GM19238 (cell line): ENCODE measurements around the gene SPRED3.
"Not testable (repeated sequence)": the region's sequence is repeated elsewhere in the genome, so short reads cannot be mapped to it uniquely, and the experiment has no call there.

ENCODE experiments used
- DNase-seq: peaks from one replicate; pipeline ENCODE4 v3.0.0; 2011; ENCODE audit warnings: low spot score; ENCODE audit not compliant: insufficient read length

Gene SPRED3

DNA sequence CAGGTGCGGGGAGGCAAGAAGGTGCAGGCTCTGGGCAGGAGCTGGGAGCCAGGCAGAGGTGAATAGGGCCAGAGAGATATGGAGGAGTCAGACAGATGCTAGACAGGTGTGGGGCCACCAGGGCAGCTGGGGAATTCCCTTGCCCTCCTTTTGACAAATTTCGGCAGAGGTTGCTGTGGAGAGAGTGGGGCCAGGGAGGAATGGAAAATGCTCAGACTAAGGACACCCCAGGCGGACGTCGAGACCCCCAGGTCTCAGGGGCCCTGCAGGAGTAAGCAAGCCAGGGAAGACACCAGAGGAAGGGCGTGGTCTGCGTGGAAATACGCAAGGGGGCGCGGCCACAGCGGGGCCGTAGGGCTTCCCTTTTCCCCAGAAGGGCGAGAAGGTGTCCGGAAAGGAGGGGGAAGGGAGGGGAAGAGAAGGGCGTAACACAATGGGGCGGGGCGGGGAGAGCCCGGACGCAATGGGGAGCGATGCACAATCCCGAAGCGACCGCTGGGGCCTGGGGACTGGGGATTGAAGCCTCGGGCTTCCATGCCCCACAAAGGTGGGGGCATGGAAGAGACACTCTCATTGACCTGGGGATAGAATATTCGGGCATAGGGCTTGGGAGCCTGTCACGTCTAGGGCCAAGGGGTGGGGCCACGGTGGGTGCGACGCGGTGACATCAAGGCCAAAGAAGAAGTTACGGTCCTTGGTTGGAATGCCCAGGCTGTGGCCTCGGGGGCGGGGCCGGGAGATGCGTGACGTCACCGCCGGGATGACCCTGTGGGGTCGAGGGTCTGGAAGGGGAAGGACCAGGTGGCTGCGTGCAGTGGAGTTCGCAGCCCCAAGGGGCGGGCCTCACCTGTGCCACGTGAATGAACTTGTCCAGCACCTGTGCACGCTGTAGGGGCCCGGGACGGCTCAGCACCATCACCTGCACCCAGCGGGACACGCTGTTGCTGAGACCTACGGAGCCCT, 29.3 kb downstream of the SPRED3 start:
- peak; percentile 52 for DNase-seq

DNA sequence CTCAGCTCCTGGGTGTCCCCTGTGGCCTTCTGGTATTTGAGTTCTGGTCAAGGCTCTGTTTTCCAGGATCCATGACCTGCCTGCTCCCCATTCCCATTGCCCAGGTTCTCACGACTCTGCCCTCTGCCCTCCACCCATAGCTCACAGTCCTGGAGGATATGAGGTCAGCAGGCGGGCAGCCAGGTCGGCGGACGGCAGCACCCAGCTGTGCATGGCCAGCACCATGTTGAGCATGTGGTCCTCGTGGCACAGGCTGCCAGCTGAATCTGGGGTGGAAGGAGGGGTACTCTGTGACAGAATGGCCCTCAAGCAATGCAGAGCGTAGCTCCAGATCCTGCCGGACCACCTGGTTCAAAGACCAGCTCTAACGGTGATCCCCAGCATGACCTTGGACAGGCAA, 32.4 kb downstream of the SPRED3 start:
- DNase-seq: no peak

DNA sequence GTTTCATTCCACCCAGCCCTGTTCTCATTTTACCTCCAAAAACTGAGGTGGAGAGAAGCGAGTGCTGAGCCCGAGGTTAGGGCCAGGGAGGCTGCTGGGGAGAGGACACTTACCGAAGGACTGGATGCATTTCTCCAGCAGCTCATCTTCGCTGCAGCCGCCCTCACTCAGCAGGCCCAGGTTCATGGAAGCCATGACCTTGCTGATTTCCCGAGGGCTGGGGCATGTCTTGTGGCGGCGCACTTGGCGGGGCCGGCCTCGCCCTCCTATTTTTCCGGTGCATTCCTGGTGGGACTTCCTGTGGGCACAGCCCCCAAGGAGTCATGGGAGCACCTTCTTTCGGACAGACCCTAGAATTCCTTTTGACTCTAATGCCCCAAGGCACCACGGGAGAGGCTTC, 33.4 kb downstream of the SPRED3 start:
- DNase-seq: no peak

DNA sequence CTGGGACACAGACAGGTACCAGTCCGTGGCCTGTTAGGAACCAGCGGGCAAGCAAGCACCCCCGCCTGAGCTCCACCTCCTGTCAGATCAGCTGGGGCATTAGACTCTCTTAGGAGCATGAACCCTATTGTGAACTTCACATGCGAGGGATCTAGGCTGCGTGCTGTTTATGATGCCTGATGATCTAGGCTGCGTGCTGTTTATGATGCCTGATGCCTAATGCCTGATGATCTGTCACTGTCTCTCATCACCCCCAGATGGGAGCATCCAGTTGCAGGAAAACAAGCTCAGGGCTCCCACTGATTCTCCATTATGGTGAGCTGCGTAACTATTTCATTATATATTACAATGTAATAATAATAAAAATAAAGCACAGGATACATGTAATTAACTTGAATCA, 33.9 kb downstream of the SPRED3 start:
- DNase-seq: no peak

DNA sequence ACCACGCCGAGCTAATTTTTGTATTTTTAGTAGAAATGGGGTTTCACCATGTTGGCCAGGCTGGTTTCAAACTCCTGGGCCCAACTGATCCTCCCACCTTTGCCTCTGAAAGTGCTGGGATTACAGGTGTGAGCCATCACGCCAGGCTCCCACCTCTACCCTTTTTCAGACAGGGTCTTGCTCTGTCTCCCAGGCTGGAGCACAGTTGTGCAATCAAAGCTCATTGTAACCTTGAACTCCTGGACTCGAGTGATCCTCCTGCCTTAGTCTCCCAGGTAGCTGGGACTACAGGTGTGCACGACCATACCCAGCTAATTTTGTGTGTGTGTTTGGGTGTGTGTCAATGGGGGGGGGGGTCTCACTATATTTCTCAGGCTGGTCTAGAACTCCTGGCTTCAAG, 35.8 kb downstream of the SPRED3 start:
- DNase-seq: no peak

DNA sequence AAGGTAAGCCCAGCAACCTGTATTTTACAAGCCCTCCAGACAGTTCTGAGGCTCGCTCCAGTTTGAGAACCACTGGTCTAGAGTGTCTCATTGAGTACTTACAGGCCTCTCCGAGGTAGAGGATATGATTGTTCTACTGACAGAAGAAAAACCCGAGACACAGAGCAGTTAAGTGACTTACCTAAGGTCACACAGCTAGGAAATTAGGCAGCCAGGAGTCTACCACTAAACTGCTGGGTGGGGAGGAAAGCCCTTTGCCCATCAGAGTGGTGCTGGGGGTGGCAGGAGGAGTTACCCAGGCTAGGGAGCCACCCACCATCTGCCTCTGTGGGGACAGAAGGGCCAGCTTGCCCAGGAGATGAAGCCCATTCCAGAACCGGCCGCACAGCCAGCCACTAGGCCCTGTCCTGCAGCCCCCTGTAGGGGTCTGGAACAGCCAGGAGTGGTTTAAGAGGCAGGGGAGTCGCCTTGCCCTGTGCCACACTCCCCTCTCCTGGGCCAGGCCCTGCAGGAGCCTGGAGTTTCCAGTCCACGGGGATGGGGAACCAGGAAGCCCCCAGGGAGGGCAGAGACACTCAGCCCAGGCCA, 36.8 kb downstream of the SPRED3 start:
- DNase-seq: no peak

DNA sequence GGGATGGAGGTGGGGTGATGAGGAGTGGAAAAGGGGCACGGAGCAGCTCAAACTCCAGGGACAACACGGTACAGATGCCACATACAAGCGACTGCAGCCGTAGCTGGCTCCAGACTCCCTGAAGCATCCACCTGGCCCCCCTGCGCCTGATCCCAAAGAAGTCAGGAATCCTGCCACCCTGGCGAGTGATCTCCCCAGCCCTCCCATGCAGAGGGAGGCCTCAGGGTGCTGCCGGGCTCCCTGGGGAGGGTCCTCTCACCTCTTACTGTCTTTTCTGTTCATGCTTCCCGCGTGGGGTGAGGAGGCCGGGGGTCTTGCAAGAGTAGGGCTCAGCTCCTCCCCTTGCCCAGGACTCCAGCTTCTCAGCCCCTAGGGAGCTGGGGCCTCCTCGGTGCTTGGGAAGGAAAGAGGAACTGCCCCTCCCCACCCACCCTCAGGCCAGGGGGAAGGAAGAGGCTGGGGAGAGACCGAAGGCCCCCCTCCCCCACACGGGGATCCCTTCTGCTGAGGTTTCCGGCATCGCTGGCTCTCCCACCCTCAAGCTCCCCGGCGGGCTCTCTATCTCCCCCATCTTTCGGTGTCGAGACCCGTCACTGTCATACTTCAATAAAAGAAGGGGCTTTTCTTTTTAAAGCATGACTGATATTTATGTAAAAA, 37.4 kb downstream of the SPRED3 start, which contains the start of gene RASGRP4:
Gene RASGRP4, minus strand, starts transcription at position 410 of the 657 bp plus-strand sequence. Its CDS starts 128 bp downstream, at position 282.
- DNase-seq: peak; percentile 40

DNA sequence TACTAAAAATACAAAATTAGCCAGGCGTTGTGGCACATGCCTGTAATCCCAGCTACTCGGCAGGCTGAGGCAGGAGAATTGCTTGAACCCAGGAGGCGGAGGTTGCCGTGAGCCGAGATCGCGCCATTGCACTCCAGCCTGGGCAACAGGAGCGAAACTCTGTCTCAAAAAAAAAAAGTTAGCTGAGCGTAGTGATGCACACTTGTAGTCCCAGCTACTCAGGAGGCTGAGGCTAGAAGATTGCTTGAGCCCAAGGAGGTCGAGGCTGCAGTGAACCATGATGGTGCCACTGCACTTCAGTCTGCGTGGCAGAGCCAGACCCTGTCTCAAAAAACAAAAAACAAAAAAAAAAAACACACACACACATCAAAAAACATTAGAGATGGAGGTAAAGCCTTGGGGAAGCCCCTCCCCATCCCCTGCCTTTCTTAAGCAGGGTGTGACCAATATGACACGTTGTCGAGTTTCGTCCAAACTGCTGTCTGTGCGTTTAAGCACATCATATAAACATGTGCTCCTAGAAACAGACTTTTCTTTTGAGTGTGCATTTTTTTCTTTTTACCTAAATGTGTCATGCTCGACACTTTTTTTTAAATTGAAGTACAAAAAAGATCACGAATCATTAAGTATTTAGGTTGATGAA, 38.7 kb downstream of the SPRED3 start:
- not testable (repeated sequence) for DNase-seq

DNA sequence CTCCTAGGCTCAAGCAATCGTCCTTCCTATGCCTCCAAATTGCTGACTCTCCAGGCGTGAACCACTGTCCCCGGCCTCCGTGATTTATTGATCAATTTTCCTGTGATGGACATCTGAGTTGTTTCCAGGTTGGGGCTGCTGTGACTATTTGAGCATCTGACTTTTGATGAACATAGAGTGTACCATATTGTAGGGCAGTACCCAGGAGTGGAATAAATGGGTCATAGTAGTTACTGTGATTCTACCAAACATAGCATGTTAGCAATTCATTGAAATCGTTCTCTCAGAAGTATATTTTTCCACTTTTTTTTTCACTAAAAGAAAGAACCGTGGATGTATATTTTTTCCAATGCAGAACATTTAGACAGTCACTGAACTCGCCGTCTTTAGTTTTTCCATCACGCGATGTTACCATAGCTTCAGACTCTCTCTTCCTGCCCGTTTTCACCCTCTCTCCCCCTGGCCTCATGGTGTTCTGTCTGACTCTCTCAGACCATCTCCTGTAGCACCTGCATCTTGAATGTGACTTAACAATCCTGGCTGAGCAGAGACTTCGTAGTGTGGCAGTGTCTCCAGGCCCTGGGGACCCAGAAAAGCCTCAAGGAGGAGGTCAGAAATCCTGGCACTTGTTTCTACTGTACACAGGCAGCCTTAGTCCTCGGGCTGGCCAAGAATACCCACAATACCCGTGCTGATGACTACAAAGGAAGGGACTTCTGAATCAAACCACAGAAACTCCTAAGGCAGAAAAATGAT, 40.7 kb downstream of the SPRED3 start:
- no peak for DNase-seq

DNA sequence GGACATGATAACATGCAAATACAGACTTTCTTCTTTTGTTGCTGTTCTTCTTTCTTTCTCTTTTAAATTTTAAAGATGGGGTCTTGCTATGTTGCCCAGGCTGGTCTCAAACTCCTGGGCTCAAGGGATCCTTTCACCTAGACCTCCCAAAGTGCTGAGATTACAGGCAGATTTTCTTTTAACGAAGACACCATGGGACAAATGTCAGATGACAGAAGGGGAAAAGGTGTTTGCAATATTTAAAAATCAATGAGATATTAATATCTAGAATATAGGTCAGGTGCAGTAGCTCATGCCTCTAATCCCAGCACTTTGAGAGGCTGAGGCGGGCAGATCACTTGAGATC, 41.3 kb downstream of the SPRED3 start:
- DNase-seq: no peak

DNA sequence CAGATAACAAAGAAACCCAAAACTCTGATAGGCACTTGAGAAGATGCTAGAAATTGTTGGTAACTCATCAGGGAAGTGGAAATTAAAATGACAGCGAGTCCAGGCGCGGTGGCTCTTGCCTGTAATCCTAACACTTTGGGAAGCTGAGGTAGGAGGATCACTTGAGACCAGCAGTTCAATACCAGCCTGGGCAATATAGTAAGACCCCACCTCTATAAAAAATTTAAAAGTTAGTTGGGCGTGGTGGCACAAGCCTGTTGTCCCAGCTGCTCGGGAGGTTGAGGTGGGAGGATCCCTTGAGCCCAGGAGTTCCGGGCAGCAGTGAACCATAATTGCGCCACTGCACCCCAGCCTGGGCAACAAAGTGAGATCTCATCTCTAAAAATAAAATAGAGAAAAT, 42.4 kb downstream of the SPRED3 start:
- no peak for DNase-seq

DNA sequence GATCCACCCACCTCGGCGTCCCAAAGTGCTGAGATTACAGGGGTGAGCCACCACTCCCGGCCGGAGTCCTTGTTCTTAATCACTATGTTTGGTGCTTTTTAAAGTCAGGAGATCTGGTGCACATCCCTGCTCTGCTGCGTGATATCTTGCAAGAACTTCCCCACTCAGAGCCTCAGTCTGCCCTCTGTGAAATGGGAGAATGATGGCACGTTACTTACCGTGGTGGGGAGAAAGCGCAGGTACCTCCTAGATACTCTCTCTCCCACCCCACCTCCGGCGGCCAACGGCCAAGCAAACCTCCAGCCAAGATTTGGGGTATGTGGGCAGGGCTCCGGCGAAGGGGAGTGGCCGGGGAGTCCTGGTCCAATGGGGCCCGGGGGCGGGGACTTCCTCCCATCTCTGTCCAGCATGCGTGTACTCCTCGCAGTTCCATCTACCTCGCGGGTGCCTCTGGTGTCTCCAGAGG, 44.8 kb downstream of the SPRED3 start, which contains the start of gene RYR1:
Gene RYR1, plus strand, starts transcription at position 424 of the 466 bp plus-strand sequence. CDS start 139 bp downstream, outside the sequence.
- DNase-seq: peak; percentile 73

DNA sequence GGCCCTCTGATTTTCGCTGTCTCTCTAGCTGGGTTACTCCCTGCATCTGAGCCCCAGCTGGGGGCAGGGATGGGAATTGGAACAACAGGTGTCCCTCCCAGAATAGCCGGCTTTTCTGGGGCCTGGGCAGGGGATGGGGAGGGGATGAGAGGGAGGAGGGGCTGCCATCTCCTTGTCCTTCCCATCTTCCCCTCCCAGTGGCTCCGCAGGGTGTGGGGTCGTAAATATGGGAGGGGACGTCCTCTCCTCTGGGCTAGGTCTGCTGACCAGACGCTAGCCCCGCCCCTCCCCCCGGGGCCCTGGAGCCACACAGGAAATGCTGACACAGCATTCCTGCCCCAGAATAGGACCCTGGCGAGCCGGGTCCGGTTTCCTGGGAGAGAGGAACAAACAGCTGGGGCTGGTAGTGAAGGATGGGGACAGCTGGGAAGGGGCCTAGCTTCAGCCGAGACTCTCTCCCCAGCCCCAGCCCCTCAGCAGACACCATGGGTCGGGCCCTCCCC, 46.1 kb downstream of the SPRED3 start:
- no peak for DNase-seq

DNA sequence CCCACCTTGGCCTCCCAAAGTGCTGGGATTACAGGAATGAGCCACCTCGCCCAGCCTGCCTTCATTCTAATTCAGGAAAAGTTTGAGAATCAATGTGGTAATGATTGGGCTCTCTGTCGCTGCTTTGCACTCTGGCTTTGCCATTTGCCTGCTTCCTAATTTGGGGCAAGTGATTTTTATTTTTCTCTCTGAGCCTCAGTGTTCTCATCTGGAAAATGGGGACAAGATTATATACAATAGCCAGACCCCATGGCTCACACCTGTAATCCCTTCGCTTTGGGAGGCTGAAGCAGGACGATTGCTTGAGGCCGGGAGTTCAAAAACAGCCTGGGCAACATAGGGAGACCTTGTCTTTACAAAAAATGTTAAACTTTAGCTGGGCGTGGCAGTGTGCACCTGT, 48.8 kb downstream of the SPRED3 start:
- DNase-seq: no peak

DNA sequence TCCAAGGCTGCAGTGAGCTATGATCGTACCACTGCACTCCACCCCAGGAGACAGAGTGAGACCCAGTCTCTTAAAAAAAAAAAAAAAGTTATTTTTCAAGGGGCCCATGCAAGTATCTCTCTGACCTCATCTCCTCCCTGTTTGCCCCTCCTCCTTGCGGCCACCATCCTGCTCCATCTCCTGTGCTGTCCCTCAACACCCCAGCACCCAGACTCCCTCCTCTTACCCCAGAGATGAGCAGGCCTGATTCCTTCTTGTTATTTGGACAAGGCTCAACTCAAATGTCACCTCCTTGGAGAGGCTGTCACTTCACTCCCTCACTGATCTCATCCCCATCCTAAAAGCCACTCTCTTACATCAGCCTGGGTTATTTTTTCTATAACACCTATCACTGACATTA, 49.4 kb downstream of the SPRED3 start:
- DNase-seq: no peak

DNA sequence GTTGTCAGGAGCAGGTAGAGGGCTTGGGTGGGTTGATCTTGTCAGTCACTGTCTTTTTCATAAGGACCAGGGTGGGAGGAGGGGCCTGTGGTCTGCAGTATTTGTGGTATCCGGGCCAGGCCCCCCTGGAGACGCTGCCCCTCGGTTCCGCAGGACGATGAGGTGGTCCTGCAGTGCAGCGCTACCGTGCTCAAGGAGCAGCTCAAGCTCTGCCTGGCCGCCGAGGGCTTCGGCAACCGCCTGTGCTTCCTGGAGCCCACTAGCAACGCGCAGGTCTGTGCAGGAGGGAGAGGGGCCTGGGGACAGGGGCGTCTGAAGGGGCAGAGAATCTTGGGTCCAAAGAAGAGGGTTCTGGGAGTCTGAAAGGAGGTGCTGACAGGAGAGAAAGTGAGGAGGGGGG, 52.1 kb downstream of the SPRED3 start:
- DNase-seq: no peak

DNA sequence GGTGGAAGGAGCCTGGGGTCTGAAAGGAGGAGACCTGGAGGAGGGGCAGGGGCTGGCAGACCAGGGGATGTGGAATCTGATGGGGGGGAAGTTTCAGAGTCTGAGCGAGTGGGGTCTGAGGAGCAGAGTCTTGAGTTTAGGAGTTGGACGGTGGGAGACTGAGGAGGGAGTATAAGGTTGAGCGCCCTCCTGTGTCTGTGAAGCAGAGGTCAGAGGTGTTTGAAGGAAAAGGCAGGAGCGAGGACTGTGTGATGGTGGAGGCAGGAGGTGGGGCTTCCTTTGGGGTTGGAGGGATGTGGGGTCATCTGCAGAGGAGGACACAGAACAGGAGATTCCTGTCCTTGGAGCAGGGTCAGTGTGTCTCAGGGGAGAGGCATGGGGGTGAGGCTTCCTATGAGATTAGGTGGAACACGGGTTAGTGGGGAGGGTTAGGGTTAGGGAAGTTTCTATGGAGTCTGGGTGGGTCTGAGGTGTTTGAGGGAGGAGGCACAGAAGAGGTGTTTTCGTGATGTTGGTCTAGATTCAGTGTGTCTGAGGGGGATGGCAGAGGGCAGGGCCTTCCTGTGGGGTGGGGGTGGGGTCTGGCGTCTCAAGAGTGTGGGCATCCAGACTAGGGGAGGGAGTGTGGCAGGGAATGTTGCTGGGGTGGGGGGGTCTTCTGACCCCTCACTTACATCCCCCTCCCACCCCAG, 53.3 kb downstream of the SPRED3 start:
- DNase-seq: no peak

DNA sequence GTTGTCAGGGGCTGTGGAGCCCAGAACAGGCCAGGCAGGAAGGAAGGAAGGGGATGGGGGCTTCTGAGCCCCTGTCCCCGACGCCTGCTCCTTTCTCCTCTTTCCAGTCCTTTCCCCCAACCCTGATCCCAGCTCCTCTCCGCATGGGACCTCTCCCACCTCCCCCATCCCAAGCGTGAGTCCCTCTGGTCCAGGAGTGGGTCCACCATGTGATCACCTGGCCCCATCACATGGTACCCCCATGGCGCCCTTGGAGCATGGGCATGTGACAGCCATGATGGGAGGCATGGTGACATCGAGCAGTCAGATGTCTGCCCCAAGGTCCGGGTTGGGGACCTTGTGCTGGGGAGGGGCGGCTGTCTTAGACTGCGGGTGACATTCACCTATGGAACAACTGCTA, 54.2 kb downstream of the SPRED3 start:
- DNase-seq: no peak

DNA sequence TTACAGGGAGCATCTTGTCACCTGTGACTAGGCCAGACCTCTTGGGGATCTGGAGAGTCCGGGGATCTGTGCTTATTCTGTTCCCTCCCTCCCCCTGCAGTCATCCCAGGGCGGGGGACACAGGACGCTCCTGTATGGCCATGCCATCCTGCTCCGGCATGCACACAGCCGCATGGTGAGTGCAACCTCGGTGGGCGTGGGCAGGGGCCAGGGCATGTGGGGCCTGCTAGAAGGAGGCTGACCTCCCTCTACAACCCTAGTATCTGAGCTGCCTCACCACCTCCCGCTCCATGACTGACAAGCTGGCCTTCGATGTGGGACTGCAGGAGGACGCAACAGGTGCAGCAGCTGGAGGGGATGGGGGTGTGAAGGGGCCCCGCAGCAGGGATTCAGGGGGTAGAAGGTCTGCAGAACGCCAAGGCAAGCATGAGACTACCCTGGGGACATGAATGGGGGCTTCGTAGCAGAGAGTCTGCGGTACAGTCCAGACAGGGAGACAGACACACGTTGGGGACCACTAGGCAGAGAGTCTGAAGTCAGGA, 55.0 kb downstream of the SPRED3 start:
- no peak for DNase-seq

DNA sequence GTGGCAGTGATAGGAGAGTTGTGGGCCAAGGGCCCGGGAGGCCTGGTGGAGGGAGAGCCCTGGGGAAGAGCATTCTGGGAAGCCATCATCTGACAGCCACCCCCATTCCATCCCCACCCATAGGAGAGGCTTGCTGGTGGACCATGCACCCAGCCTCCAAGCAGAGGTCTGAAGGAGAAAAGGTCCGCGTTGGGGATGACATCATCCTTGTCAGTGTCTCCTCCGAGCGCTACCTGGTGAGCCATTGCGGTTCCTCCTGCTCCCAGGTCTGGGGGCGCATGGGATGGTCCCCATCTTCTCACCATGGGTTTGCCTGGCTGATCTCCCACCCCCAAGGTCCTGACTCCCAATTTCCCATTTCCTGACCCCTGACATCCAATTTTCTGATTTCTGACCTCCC, 55.5 kb downstream of the SPRED3 start:
- DNase-seq: no peak
